PFSK-1 (cell line): ENCODE measurements around the gene CYB561D2.

Source experiments
- FOXP2 ChIP-seq: optimal IDR thresholded peaks from 2 replicates; pipeline ENCODE3; 2011; ENCODE audit warnings: borderline replicate concordance, control low read depth, inconsistent platforms; ENCODE audit not compliant: insufficient read depth; ENCODE audit errors: extremely low read length, extremely low read depth
- POLR2AphosphoS5 ChIP-seq: IDR thresholded peaks from 2 replicates; pipeline ENCODE4 v1.6.1; 2012; ENCODE audit warnings: low read depth, mild to moderate bottlenecking, control low read depth, low read length, moderate library complexity
- SIN3A ChIP-seq: IDR thresholded peaks from 2 replicates; pipeline ENCODE4 v1.6.1; 2012; ENCODE audit warnings: mild to moderate bottlenecking, low read length, moderate library complexity, borderline replicate concordance; ENCODE audit not compliant: insufficient read depth
- TAF1 ChIP-seq: IDR thresholded peaks from 2 replicates; pipeline ENCODE4 v1.6.1; 2012; ENCODE audit warnings: low read length, control low read depth, borderline replicate concordance; ENCODE audit not compliant: insufficient read depth
- TF ChIP-seq, protein P1 (sequence below), 2 experiments: IDR thresholded peaks; 2 replicates each; pipeline versions ENCODE4 v1.6.1 to v1.8.0; 2011 to 2012; ENCODE audit warnings: low read depth in 2 of 2, low read length in 2 of 2, control low read depth in 1 of 2, inconsistent platforms in 1 of 2, mild to moderate bottlenecking in 1 of 2, moderate library complexity in 1 of 2; ENCODE audit not compliant: insufficient read depth in 1 of 2

Gene CYB561D2

DNA sequence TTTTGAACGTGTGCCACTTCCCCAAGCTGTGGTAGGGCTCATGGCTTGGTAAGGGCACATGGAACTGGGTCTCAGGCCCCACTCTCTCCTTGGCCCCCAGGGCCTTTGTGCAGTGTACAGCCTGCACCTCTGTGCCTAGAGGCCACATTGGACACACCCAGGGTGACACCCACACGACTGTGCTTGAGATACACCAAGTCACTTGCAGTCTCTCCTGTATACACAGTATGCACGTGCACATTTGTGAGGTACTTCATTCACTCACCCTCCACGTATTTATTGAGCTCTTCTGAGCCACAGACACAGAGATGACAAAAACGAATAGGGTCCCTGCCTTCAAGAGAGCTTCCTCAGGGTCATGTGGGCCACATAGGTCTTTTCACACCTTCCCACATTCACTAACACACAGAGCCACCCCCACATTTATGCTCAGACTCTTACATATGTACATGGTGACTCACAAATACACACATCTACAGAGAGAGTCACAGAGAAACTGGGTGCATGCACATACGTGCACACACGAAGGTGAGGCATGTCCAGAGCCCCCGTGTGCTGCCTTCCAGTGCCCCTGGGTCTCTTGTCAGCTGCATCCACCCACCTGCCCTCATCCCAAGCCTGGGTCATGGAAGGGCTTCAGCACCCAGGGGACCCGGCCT is 18.5 kb downstream of the CYB561D2 start:
- TF ChIP-seq FOXP2 (no peak), SIN3A (no peak), TAF1 (no peak), POLR2AphosphoS5 (no peak)
- TF ChIP-seq, protein P1, sequence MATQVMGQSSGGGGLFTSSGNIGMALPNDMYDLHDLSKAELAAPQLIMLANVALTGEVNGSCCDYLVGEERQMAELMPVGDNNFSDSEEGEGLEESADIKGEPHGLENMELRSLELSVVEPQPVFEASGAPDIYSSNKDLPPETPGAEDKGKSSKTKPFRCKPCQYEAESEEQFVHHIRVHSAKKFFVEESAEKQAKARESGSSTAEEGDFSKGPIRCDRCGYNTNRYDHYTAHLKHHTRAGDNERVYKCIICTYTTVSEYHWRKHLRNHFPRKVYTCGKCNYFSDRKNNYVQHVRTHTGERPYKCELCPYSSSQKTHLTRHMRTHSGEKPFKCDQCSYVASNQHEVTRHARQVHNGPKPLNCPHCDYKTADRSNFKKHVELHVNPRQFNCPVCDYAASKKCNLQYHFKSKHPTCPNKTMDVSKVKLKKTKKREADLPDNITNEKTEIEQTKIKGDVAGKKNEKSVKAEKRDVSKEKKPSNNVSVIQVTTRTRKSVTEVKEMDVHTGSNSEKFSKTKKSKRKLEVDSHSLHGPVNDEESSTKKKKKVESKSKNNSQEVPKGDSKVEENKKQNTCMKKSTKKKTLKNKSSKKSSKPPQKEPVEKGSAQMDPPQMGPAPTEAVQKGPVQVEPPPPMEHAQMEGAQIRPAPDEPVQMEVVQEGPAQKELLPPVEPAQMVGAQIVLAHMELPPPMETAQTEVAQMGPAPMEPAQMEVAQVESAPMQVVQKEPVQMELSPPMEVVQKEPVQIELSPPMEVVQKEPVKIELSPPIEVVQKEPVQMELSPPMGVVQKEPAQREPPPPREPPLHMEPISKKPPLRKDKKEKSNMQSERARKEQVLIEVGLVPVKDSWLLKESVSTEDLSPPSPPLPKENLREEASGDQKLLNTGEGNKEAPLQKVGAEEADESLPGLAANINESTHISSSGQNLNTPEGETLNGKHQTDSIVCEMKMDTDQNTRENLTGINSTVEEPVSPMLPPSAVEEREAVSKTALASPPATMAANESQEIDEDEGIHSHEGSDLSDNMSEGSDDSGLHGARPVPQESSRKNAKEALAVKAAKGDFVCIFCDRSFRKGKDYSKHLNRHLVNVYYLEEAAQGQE (IDR thresholded peaks at IDR 0.05; ENCODE audit: insufficient read depth in 1 of 2, low read depth in 2 of 2, low read length in 2 of 2): no peak

DNA sequence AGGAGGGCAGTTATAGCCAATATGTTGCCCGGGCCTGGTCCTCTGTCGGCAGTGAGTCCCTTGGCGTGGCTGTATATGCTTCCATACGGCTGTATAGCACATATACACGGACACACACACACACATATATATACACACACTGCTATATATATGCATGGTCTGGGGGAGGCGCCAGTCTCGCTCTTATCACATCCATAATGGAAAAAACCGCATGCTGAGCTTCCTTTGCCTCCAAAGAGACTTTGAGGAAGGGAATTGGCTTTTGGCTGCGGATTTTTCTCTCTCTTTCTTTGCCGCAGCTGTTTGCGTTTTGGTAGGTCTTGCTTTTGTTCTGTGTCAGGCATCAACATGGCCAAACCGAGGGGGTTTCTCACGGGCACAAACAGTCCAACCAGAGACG is 19.9 kb downstream of the CYB561D2 start:
- no peak for TF ChIP-seq FOXP2
- no peak for TF ChIP-seq TAF1
- TF ChIP-seq SIN3A: no peak
- no peak for TF ChIP-seq POLR2AphosphoS5
- TF ChIP-seq, protein P1 (IDR thresholded peaks at IDR 0.05; ENCODE audit: insufficient read depth in 1 of 2, low read depth in 2 of 2, low read length in 2 of 2): no peak

DNA sequence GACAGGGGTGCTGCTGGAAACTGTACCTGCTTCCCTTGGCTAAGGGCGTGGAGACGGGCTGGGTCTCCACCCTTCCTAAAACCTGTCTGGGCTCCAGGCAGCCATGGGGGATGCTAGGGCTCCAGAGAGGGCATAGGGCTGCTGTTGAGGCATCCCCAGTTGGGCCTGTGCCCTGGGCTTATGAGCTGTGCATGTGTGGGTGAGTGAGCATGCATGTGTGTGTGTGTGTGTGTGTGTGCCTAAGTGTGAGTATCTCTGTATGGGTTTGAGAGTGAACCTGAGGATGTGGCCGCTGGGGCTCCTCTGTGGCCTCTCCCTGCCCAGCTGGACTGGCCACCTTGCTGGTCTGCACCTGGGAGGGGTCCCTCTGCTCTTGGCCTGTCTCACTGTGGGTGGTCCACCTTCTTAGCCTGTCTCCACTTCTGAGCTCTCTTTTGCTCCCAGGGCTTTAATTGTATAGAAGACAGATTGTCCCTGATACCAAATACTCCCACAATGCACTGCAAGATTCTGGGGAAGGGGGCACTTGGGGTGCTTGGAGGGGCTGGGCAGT is 20.5 kb downstream of the CYB561D2 start:
- TF ChIP-seq TAF1: no peak
- TF ChIP-seq, protein P1 (IDR thresholded peaks at IDR 0.05; ENCODE audit: insufficient read depth in 1 of 2, low read depth in 2 of 2, low read length in 2 of 2): no peak
- TF ChIP-seq POLR2AphosphoS5: no peak
- no peak for TF ChIP-seq SIN3A
- no peak for TF ChIP-seq FOXP2

DNA sequence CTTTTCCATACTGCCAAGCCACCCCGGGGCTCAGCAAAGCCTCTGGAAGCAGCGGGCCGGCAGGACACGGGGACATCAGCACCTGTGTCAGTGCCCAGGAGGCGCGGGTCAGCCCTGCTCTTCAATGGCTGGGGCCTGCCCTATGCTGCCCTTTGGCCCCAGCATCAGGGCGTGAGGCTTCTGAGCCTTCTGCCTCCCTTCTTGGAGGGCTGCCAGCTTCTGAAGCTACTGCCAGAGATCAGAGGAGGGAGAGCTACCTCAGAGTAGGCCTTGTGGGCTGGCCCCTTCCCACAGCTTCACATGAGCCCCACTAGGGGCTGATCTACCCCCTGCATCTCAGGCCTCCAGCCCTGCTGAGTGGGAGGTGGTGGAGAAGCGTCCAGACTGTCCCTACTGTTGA is 21.7 kb downstream of the CYB561D2 start:
- TF ChIP-seq, protein P1 (IDR thresholded peaks at IDR 0.05; ENCODE audit: insufficient read depth in 1 of 2, low read depth in 2 of 2, low read length in 2 of 2): no peak
- TF ChIP-seq TAF1 (no peak), FOXP2 (no peak), SIN3A (no peak), POLR2AphosphoS5 (no peak)
